Measurements from ENCODE around the gene MRPL51. TPM values are rescaled to one million over a fixed set of nuclear protein-coding genes. Genes with fewer than 3 reads are reported as not detected.

MRPL51 gene
- total and polyA plus RNA-seq, 2 of the 8 experiments (the other 6 are each of a cell fraction or from before 2014, with no cell fraction given), result 119 to 331 TPM

- TF ChIP-seq CHD7 (IDR thresholded peaks at IDR 0.05; ENCODE audit: insufficient replicate concordance, low read length) (no peak), SAP30 (IDR thresholded peaks at IDR 0.05; ENCODE audit: insufficient read depth, insufficient replicate concordance, low read length) (peak; percentile 45), PHF8 (conservative IDR thresholded peaks at IDR 0.05; ENCODE audit: low read depth, low read length) (no peak), CHD2 (IDR thresholded peaks at IDR 0.05; ENCODE audit: low read length) (no peak), FOSL1 (IDR thresholded peaks at IDR 0.05; ENCODE audit: insufficient read depth, low read depth, low read length) (no peak)
These were observed 23.3 kb downstream of the MRPL51 start (continued) for GRCh38 chr12:6469609-6470374.

All from H1 (cell line).